Choroid plexus epithelial cell (primary cell): ENCODE measurements around the gene ACVR1B.
A peak's percentile ranks its signal among the peaks of the same experiment; 100 is the strongest.

ENCODE experiments used
- DNase-seq: peaks from one replicate; pipeline ENCODE4 v3.0.0-alpha.2; 2010; ENCODE audit warnings: low read depth
- H3K4me3 ChIP-seq: 2 replicates; pipeline ENCODE4 v1.5.1; 2011; ENCODE audit warnings: low read depth, mild to moderate bottlenecking, control low read depth, low read length, moderate library complexity
- CTCF ChIP-seq: conservative IDR thresholded peaks from 2 replicates; pipeline ENCODE4 v1.5.1; 2011; ENCODE audit warnings: low read depth, mild to moderate bottlenecking, control low read depth, inconsistent platforms, low read length, moderate library complexity

The ACVR1B gene

GRCh38 chr12:51953089-51953488, 1.6 kb downstream of the ACVR1B start:
- no peak for TF ChIP-seq CTCF

GRCh38 chr12:51953864-51954263, 2.4 kb downstream of the ACVR1B start:
- no peak for TF ChIP-seq CTCF
- peak overlapping the region; percentile 83 for H3K4me3 ChIP-seq
- no peak for DNase-seq

More at GRCh38 chr12:51953089-51953488, 1.6 kb downstream of the ACVR1B start:
- no peak for DNase-seq
- peak overlapping the region; percentile 83 for H3K4me3 ChIP-seq

- no peak for DNase-seq
- TF ChIP-seq CTCF = no peak
- H3K4me3 ChIP-seq = peak overlapping the region; percentile 11
Observed at GRCh38 chr12:51954561-51955361, 3.3 kb downstream of the ACVR1B start.

- no peak for TF ChIP-seq CTCF
- H3K4me3 ChIP-seq = no peak overlapping the region
- DNase-seq = no peak
Observed at GRCh38 chr12:51955702-51956101, 4.2 kb downstream of the ACVR1B start.

GRCh38 chr12:51958542-51958941, 7.0 kb downstream of the ACVR1B start:
- DNase-seq = no peak
- TF ChIP-seq CTCF = no peak

GRCh38 chr12:51959211-51959610, 7.7 kb downstream of the ACVR1B start:
- TF ChIP-seq CTCF = no peak
- peak; percentile 54 for DNase-seq
- H3K4me3 ChIP-seq = no peak overlapping the region

More at GRCh38 chr12:51958542-51958941, 7.0 kb downstream of the ACVR1B start:
- no peak overlapping the region for H3K4me3 ChIP-seq

- H3K4me3 ChIP-seq = no peak overlapping the region
- no peak for DNase-seq
- TF ChIP-seq CTCF = no peak
Observed at GRCh38 chr12:51959921-51960320, 8.4 kb downstream of the ACVR1B start.
